Measurements from ENCODE around the gene ADGRG3. TPM values are rescaled to one million over a fixed set of nuclear protein-coding genes. Genes with fewer than 3 reads are reported as not detected.

ADGRG3 gene
- total and polyA plus RNA-seq, 9 of the 15 experiments (the other 6 are each of a cell fraction or from before 2014, with no cell fraction given) = 0.09 to 0.52 (median 0.14) TPM; not detected in 3

GRCh38 chr16:57723170-57723569, 55.1 kb downstream of the ADGRG3 start (continued):
- TF ChIP-seq CTCFL (IDR thresholded peaks at IDR 0.05; ENCODE audit: borderline replicate concordance, insufficient read depth, low read depth, low read length, poor library complexity, severe bottlenecking) = peak; percentile 62
- peak; percentile 25; the same call in 1 of the 2 replicates for TF ChIP-seq MYC (IDR thresholded peaks at IDR 0.05; ENCODE audit: low read depth, low read length)
- no peak for TF ChIP-seq MYC (CRISPR knock-in tag; IDR thresholded peaks at IDR 0.05; ENCODE audit: borderline replicate concordance, low read depth)
- TF ChIP-seq, protein P1, sequence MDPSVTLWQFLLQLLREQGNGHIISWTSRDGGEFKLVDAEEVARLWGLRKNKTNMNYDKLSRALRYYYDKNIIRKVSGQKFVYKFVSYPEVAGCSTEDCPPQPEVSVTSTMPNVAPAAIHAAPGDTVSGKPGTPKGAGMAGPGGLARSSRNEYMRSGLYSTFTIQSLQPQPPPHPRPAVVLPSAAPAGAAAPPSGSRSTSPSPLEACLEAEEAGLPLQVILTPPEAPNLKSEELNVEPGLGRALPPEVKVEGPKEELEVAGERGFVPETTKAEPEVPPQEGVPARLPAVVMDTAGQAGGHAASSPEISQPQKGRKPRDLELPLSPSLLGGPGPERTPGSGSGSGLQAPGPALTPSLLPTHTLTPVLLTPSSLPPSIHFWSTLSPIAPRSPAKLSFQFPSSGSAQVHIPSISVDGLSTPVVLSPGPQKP (CRISPR knock-in tag; IDR thresholded peaks at IDR 0.05) = no peak
- no peak for TF ChIP-seq NFIX (CRISPR knock-in tag; IDR thresholded peaks at IDR 0.05; ENCODE audit: low read depth)
- no peak for TF ChIP-seq ZNF23 (CRISPR knock-in tag; IDR thresholded peaks at IDR 0.05)
- no peak for TF ChIP-seq DDX20 (tag; IDR thresholded peaks at IDR 0.05; ENCODE audit: low read depth)
- no peak for TF ChIP-seq BCOR (IDR thresholded peaks at IDR 0.05)
- peak; percentile 51; the same call in 1 of the 2 replicates for TF ChIP-seq ESRRA (IDR thresholded peaks at IDR 0.05; ENCODE audit: borderline replicate concordance, low read depth)
- no peak for TF ChIP-seq HDAC6 (IDR thresholded peaks at IDR 0.05; ENCODE audit: low read depth, low read length)
- 0 out of 2 replicates have a peak, but pooled peaks have one; percentile 21 for TF ChIP-seq JUND (IDR thresholded peaks at IDR 0.05; ENCODE audit: borderline replicate concordance, low read depth, low read length)
- TF ChIP-seq JUND (tag; IDR thresholded peaks at IDR 0.05; ENCODE audit: borderline replicate concordance, low read depth, low read length) = no peak; the same call in 2 of the 3 replicates
- no peak for TF ChIP-seq MYBL2 (IDR thresholded peaks at IDR 0.05; ENCODE audit: low read depth)
- no peak for TF ChIP-seq MYBL2 (CRISPR knock-in tag; IDR thresholded peaks at IDR 0.05; ENCODE audit: borderline replicate concordance)
- TF ChIP-seq, protein P2, sequence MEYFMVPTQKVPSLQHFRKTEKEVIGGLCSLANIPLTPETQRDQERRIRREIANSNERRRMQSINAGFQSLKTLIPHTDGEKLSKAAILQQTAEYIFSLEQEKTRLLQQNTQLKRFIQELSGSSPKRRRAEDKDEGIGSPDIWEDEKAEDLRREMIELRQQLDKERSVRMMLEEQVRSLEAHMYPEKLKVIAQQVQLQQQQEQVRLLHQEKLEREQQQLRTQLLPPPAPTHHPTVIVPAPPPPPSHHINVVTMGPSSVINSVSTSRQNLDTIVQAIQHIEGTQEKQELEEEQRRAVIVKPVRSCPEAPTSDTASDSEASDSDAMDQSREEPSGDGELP (CRISPR knock-in tag; IDR thresholded peaks at IDR 0.05; ENCODE audit: borderline replicate concordance) = 0 out of 2 replicates have a peak, but pooled peaks have one; percentile 16
- no peak for TF ChIP-seq DACH1 (IDR thresholded peaks at IDR 0.05; ENCODE audit: partially characterized antibody)
- TF ChIP-seq ZNF79 (CRISPR knock-in tag; IDR thresholded peaks at IDR 0.05; ENCODE audit: low read depth) = no peak
- 0 out of 2 replicates have a peak, but pooled peaks have one; percentile 15 for TF ChIP-seq CREM (IDR thresholded peaks at IDR 0.05; ENCODE audit: low read depth)
- TF ChIP-seq NR2C1 (IDR thresholded peaks at IDR 0.05) = peak; percentile 39; the same call in 1 of the 2 replicates
- peak; percentile 45; the same call in 1 of the 2 replicates for TF ChIP-seq NR2C1 (tag; IDR thresholded peaks at IDR 0.05)
- TF ChIP-seq SMC3 (conservative IDR thresholded peaks at IDR 0.05; ENCODE audit: insufficient read depth, low read depth, low read length) = 0 out of 2 replicates have a peak, but pooled peaks have one; percentile 32
- TF ChIP-seq CHD1 (IDR thresholded peaks at IDR 0.05; ENCODE audit: low read length) = no peak
- TF ChIP-seq, protein P3, sequence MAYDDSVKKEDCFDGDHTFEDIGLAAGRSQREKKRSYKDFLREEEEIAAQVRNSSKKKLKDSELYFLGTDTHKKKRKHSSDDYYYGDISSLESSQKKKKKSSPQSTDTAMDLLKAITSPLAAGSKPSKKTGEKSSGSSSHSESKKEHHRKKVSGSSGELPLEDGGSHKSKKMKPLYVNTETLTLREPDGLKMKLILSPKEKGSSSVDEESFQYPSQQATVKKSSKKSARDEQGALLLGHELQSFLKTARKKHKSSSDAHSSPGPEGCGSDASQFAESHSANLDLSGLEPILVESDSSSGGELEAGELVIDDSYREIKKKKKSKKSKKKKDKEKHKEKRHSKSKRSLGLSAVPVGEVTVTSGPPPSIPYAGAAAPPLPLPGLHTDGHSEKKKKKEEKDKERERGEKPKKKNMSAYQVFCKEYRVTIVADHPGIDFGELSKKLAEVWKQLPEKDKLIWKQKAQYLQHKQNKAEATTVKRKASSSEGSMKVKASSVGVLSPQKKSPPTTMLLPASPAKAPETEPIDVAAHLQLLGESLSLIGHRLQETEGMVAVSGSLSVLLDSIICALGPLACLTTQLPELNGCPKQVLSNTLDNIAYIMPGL (CRISPR knock-in tag; IDR thresholded peaks at IDR 0.05) = no peak
